MM.1S (cell line): Measurements from ENCODE around the gene SMOC1.
A peak's percentile ranks its signal among the peaks of the same experiment; 100 is the strongest.

Source experiments
- DNase-seq: peaks from one replicate; pipeline ENCODE4 v3.0.0-alpha.2; 2015
- H2AFZ ChIP-seq: fragments of 300-600 bp; sonication (generic); 2 replicates; pipeline ENCODE4 v1.6.0; 2016; ENCODE audit warnings: antibody characterized with exemption, low read length
- H3F3A ChIP-seq: fragments of 300-600 bp; sonication (generic); 2 replicates; pipeline ENCODE4 v1.6.1; 2016; ENCODE audit warnings: mild to moderate bottlenecking, antibody characterized with exemption, low read length, moderate library complexity, mixed read lengths; ENCODE audit not compliant: insufficient read depth
- H3K27ac ChIP-seq: fragments of 300-600 bp; sonication (generic); 2 replicates; pipeline ENCODE4 v1.5.1; 2016; ENCODE audit warnings: mild to moderate bottlenecking, low read length
- H3K27me3 ChIP-seq: fragments of 300-600 bp; sonication (generic); replicated peaks from 2 replicates; pipeline ENCODE4 v1.6.0; 2016; ENCODE audit warnings: low read length; ENCODE audit not compliant: insufficient read depth
- H3K36me3 ChIP-seq: fragments of 300-600 bp; sonication (generic); replicated peaks from 2 replicates; pipeline ENCODE4 v1.6.1; 2016; ENCODE audit warnings: mild to moderate bottlenecking, low read length, mixed read lengths; ENCODE audit not compliant: insufficient read depth
- H3K4me1 ChIP-seq: fragments of 300-600 bp; sonication (generic); 2 replicates; pipeline ENCODE4 v1.6.1; 2016; ENCODE audit warnings: low read length, mixed read lengths
- H3K4me2 ChIP-seq: fragments of 300-600 bp; sonication (generic); 2 replicates; pipeline ENCODE4 v1.6.0; 2016; ENCODE audit warnings: low read depth, low read length
- H3K4me3 ChIP-seq: fragments of 300-600 bp; sonication (generic); 2 replicates; pipeline ENCODE4 v1.5.1; 2016; ENCODE audit warnings: low read length, mixed read lengths
- H3K79me2 ChIP-seq: fragments of 300-600 bp; sonication (generic); 2 replicates; pipeline ENCODE4 v1.6.1; 2016; ENCODE audit warnings: mixed run types, low read length, mixed read lengths
- H3K9ac ChIP-seq: fragments of 300-600 bp; sonication (generic); 2 replicates; pipeline ENCODE4 v1.6.1; 2016; ENCODE audit warnings: low read length, mixed read lengths
- H3K9me2 ChIP-seq: fragments of 300-600 bp; sonication (generic); replicated peaks from 2 replicates; pipeline ENCODE4 v1.6.1; 2016; ENCODE audit warnings: mild to moderate bottlenecking, low read length, mixed read lengths; ENCODE audit not compliant: insufficient read depth
- H3K9me3 ChIP-seq: fragments of 300-600 bp; sonication (generic); replicated peaks from 2 replicates; pipeline ENCODE4 v1.6.1; 2016; ENCODE audit warnings: mild to moderate bottlenecking, low read length, mixed read lengths; ENCODE audit not compliant: insufficient read depth
- H4K20me1 ChIP-seq: fragments of 300-600 bp; sonication (generic); 2 replicates; pipeline ENCODE4 v1.6.1; 2016; ENCODE audit warnings: mild to moderate bottlenecking, low read length, moderate library complexity, mixed read lengths; ENCODE audit not compliant: insufficient read depth
- EZH2 ChIP-seq: fragments of 300-600 bp; sonication (generic); optimal IDR thresholded peaks from 2 replicates; pipeline ENCODE3; 2017; ENCODE audit warnings: low read depth, mild to moderate bottlenecking, antibody characterized with exemption, low read length, mixed read lengths
- EZH2phosphoT487 ChIP-seq: fragments of 300-600 bp; sonication (generic); IDR thresholded peaks from 2 replicates; pipeline ENCODE4 v1.6.1; 2018; ENCODE audit warnings: antibody characterized with exemption, low read length
- TF ChIP-seq, protein P1 (sequence below): fragments of 300-600 bp; sonication (generic); IDR thresholded peaks from 2 replicates; pipeline ENCODE4 v1.5.1; 2016; ENCODE audit warnings: antibody characterized with exemption, low read length, mixed read lengths

Gene SMOC1

DNA sequence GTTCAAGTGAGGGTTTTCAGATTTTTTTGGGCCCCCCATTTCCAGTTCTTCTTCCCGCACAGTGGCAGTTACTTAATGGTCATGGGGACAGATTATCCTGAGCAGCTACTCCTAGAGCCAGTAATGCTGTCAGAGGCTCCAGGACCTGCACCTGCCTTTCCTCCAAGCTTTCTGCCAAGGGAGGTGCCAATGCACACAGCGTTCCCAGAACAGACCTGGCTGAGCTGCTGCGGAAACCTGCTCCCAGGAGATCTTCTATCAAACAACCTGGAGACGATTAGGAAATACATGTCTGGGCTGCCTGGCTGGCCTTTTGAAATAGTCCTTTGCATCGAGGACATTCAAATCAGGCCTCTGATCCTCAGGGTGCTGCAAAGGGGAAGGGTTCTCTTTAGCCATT is 188.6 kb downstream of the SMOC1 start:
- Histone ChIP-seq H3K4me2 (no peak overlapping the region), H3K79me2 (no peaks in the 10 kb centered on the region), H3K9ac (no peak overlapping the region), H3K36me3 (no peaks in the 10 kb centered on the region), H3K4me3 (no peak overlapping the region), H3K27ac (no peak overlapping the region), H3K4me1 (no peaks in the 10 kb centered on the region), H3K27me3 (no peaks in the 10 kb centered on the region), H2AFZ (no peak overlapping the region), H3F3A (no peaks in the 10 kb centered on the region), H3K9me3 (no peaks in the 10 kb centered on the region), H4K20me1 (no peaks in the 10 kb centered on the region), H3K9me2 (no peaks in the 10 kb centered on the region)
- no peak for TF ChIP-seq EZH2phosphoT487
- TF ChIP-seq, protein P1, sequence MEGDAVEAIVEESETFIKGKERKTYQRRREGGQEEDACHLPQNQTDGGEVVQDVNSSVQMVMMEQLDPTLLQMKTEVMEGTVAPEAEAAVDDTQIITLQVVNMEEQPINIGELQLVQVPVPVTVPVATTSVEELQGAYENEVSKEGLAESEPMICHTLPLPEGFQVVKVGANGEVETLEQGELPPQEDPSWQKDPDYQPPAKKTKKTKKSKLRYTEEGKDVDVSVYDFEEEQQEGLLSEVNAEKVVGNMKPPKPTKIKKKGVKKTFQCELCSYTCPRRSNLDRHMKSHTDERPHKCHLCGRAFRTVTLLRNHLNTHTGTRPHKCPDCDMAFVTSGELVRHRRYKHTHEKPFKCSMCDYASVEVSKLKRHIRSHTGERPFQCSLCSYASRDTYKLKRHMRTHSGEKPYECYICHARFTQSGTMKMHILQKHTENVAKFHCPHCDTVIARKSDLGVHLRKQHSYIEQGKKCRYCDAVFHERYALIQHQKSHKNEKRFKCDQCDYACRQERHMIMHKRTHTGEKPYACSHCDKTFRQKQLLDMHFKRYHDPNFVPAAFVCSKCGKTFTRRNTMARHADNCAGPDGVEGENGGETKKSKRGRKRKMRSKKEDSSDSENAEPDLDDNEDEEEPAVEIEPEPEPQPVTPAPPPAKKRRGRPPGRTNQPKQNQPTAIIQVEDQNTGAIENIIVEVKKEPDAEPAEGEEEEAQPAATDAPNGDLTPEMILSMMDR = no peak
- TF ChIP-seq EZH2 = no peak
- no peak for DNase-seq

DNA sequence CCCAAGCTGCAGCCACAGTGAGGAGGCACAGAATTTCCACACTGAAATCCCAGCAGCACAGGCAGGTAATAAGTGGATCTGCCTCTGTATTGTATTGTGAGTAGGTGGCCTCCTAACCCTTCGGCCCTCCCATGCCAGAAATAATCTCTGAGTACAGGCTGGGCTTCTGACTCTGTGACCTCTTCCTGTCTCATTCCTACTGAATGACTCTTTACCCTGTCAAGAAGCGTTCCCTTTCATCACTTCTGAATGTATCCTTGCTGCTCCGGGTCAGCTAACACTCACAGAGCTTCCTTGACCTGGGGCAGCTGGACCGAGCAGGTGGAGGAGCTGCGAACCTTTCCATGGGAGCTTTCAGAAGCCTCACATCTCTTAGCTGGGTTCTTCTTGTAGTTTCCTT is 190.0 kb downstream of the SMOC1 start:
- TF ChIP-seq EZH2phosphoT487 (no peak), EZH2 (no peak)
- TF ChIP-seq, protein P1 = no peak
- H3K4me1 ChIP-seq = no peaks in the 10 kb centered on the region
- H3K79me2 ChIP-seq = no peaks in the 10 kb centered on the region

DNA sequence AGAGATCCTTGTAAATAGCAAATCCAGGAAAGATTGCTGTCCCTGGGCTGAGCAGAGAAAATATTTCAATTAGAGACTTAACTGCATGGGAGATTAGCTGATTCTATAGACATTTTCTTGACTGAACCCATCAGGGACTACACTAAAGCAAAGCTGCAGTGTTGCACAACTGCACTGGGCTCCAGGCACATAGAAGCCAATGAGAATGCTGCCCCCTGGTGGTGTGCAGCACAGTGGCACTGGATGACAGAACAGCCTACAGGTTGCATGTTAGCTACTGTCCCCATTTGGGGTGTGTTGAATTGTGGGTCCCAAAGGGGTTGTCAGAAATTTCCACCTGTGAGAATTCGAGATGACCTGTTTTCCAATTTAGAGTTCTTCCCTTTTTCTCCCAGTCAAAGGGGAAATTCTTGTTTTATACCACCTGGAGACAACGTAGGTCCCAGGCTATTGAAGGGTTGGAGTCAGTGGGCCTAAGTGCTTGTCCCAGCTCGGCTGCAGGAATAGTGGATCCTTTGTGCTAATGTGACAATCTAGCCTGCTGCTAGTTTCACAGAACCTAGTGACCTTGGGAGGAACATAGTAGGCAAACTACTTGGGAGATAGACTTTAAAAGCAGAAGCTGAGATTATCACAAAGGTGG is 194.8 kb downstream of the SMOC1 start:
- no peak overlapping the region for H3K4me3 ChIP-seq
- no peaks in the 10 kb centered on the region for H3K9me2 ChIP-seq
- no peaks in the 10 kb centered on the region for H3K4me1 ChIP-seq
- H2AFZ ChIP-seq = no peak overlapping the region
- no peaks in the 10 kb centered on the region for H3K36me3 ChIP-seq
- H3K4me2 ChIP-seq = no peak overlapping the region
- H3K27me3 ChIP-seq = no peaks in the 10 kb centered on the region
- peak; percentile 53 for DNase-seq
- no peaks in the 10 kb centered on the region for H4K20me1 ChIP-seq
- TF ChIP-seq, protein P1 = peak; percentile 75
- no peak for TF ChIP-seq EZH2
- no peaks in the 10 kb centered on the region for H3F3A ChIP-seq
- no peaks in the 10 kb centered on the region for H3K9me3 ChIP-seq
- no peaks in the 10 kb centered on the region for H3K79me2 ChIP-seq
- H3K9ac ChIP-seq = no peak overlapping the region
- no peak overlapping the region for H3K27ac ChIP-seq

More for the DNA sequence above, 190.0 kb downstream of the SMOC1 start:
- Histone ChIP-seq H3K4me2 (no peak overlapping the region), H3F3A (no peaks in the 10 kb centered on the region), H3K27ac (no peak overlapping the region), H3K36me3 (no peaks in the 10 kb centered on the region), H4K20me1 (no peaks in the 10 kb centered on the region), H3K4me3 (no peak overlapping the region), H3K9ac (no peak overlapping the region), H3K9me2 (no peaks in the 10 kb centered on the region), H3K9me3 (no peaks in the 10 kb centered on the region), H3K27me3 (no peaks in the 10 kb centered on the region), H2AFZ (no peak overlapping the region)
- no peak for DNase-seq
